OCI-LY7 (cell line): ENCODE measurements around the gene EDEM3. TPM values are rescaled to one million over a fixed set of nuclear protein-coding genes. Genes with fewer than 3 reads are reported as not detected.

ENCODE experiments used
- Bru-seq: library from RNA; stranded (reverse); fragments of 400-500 nt; gene quantifications from one replicate; lab custom pipeline; 2021; lab: Mats Ljungman, UMichigan
- BruChase-seq, 2 experiments: library from RNA; stranded (reverse); fragments of 400-500 nt; gene quantifications; one replicate each; lab custom pipeline; 2021; lab: Mats Ljungman, UMichigan
- BruUV-seq: library from RNA; stranded (reverse); fragments of 400-500 nt; replicated peaks from 2 replicates; lab custom pipeline; 2021; lab: Mats Ljungman, UMichigan
- CTCF ChIA-PET: fragments of 300-600 bp; sonication (Branson Sonifier 250); formaldehyde crosslinking; loops from one replicate; lab custom pipeline; 2022; ENCODE audit warnings: antibody characterized with exemption; ENCODE audit not compliant: unreplicated experiment; lab: Charles Lee
- POLR2A ChIA-PET: fragments of 300-600 bp; sonication (Branson Sonifier 250); formaldehyde crosslinking; loops from one replicate; lab custom pipeline; 2022; ENCODE audit warnings: antibody characterized with exemption; lab: Charles Lee
- DNase-seq: peaks from one replicate; pipeline ENCODE4 v3.0.0-alpha.2; 2015; ENCODE audit warnings: low spot score
- H2AFZ ChIP-seq: fragments of 200-600 bp; sonication (generic), shearing (Covaris generic); 2 replicates; pipeline ENCODE4 v1.6.1; 2014; ENCODE audit warnings: mild to moderate bottlenecking, antibody characterized with exemption, low read length, moderate library complexity
- H3K27ac ChIP-seq: fragments of 200-600 bp; sonication (generic); 2 replicates; pipeline ENCODE4 v1.5.1; 2014; ENCODE audit warnings: mixed run types, low read depth, mild to moderate bottlenecking, moderate library complexity, low read length, inconsistent platforms; ENCODE audit not compliant: poor library complexity, severe bottlenecking
- H3K36me3 ChIP-seq: fragments of 200-600 bp; sonication (generic); 2 replicates; pipeline ENCODE4 v1.6.1; 2014; ENCODE audit warnings: mild to moderate bottlenecking, antibody characterized with exemption, low read length, moderate library complexity, mixed read lengths; ENCODE audit not compliant: insufficient read depth
- H3K4me1 ChIP-seq: fragments of 200-600 bp; sonication (generic); 2 replicates; pipeline ENCODE4 v1.5.1; 2014; ENCODE audit warnings: mild to moderate bottlenecking, low read length; ENCODE audit not compliant: insufficient read depth, poor library complexity, severe bottlenecking
- H3K4me2 ChIP-seq: fragments of 200-600 bp; sonication (generic); 2 replicates; pipeline ENCODE4 v1.6.1; 2014; ENCODE audit warnings: mild to moderate bottlenecking, low read length
- H3K4me3 ChIP-seq: fragments of 200-600 bp; sonication (generic); 2 replicates; pipeline ENCODE4 v1.5.1; 2014; ENCODE audit warnings: mild to moderate bottlenecking, low read depth, low read length; ENCODE audit not compliant: poor library complexity, severe bottlenecking
- H3K79me2 ChIP-seq: fragments of 200-600 bp; sonication (generic); 2 replicates; pipeline ENCODE4 v1.6.1; 2016; ENCODE audit warnings: low read depth, mild to moderate bottlenecking, low read length, moderate library complexity, mixed read lengths; ENCODE audit not compliant: insufficient read depth
- H3K9me2 ChIP-seq: fragments of 200-600 bp; sonication (generic); 2 replicates; pipeline ENCODE4 v1.6.1; 2016; ENCODE audit warnings: mild to moderate bottlenecking, low read length, mixed read lengths; ENCODE audit not compliant: insufficient read depth
- H3K9me3 ChIP-seq: fragments of 200-600 bp; sonication (generic); 2 replicates; pipeline ENCODE4 v1.6.1; 2014; ENCODE audit warnings: mild to moderate bottlenecking, mixed run types, low read length, mixed read lengths
- H4K20me1 ChIP-seq: fragments of 200-600 bp; sonication (generic); 2 replicates; pipeline ENCODE4 v1.6.1; 2014; ENCODE audit warnings: mild to moderate bottlenecking, antibody characterized with exemption, low read length, moderate library complexity, mixed read lengths; ENCODE audit not compliant: insufficient read depth
- CTCF ChIP-seq: fragments of 200-600 bp; sonication (generic); conservative IDR thresholded peaks from 2 replicates; pipeline ENCODE4 v1.5.1; 2014; ENCODE audit warnings: mild to moderate bottlenecking, antibody characterized with exemption, low read length, moderate library complexity, mixed read lengths
- EZH2phosphoT487 ChIP-seq: fragments of 200-600 bp; sonication (generic); IDR thresholded peaks from 2 replicates; pipeline ENCODE4 v1.6.1; 2018; ENCODE audit warnings: low read depth, borderline replicate concordance, mild to moderate bottlenecking, mixed run types, antibody characterized with exemption, low read length, moderate library complexity, mixed read lengths
- intact Hi-C: fragments of 100-400 bp; cut with micrococcal nuclease; formaldehyde crosslinking; loops from one replicate; pipeline ENCODE4 v1.10.0; 2022; ENCODE audit not compliant: unreplicated experiment
- long read RNA-seq: library from polyadenylated mRNA; stranded (forward); transcript quantifications from one replicate; pipeline ENCODE4 v2.0.0, GENCODE V29; 2022
- total RNA-seq, 2 experiments: library from RNA; depleted of rRNA in 1 of 2; stranded (reverse); fragments of >200 nt in 1 of 2; shearing (Covaris generic) in 1 of 2; gene quantifications; 2 replicates each; pipeline ENCODE4 v1.2.3, GENCODE V29; 2014 to 2022

EDEM3 gene
- 15.7 and 19.5 TPM in 2 replicates for total RNA-seq (2014; rRNA removed; shearing (Covaris generic))
- 27.4 and 27.7 TPM in 2 replicates for total RNA-seq (2022)
- Bru-seq, nascent RNA: percentile 79 among the genes with signal in this experiment
- BruChase-seq, experiment 1, labeled RNA remaining after a 6-hour chase: percentile 61 among the genes with signal in this experiment
- BruChase-seq, experiment 2, labeled RNA remaining after a 2-hour chase: percentile 84 among the genes with signal in this experiment
- long read RNA-seq, full-length matches to known transcripts: 28 of 52 reads
- long read RNA-seq, partial matches to known transcripts: 10 of 52 reads
- long read RNA-seq, other reads (novel, unspliced or antisense): 14 of 52 reads

DNA sequence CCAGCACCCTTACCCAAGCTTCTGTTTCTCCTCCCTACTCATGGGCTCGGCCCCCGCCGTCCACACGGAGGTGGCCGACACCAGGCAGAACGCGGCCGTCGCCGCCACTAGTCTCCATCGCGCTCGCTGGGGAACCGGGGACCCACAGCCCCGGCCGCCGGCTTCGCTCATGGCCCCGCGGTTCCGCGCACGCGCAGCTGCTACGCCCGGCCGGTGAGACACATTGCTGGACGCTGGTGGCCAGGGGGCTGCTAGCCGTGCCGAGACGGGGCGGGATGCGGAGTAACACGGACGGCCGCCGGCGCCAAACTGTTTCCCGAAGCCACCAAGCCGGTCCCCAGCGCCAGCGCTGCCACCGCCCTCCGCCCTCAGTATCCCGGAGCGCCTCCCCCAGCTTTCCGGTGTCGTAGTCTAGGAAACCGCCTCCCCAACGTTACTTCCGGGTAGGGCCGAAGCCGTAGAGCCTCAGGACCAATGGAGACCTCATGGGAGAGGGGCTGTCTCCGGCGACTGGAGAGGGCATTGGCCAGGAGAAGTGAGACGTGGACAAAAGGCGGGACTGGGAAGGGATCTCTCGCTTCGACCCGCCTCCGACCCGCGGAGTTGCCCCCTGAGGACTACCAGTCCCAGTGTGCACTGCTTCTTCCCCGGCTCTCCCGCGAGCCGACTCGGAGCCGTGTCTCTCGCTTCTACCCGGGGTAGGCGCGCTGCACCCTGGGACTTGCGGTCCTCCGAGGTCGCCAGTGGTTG, at the start of gene EDEM3:
Gene EDEM3 (minus strand): TSS at position 383 of the 750 bp plus-strand sequence. CDS start 212 bp downstream, at position 171.
- no TSS peak for BruUV-seq
- DNase-seq: peak; percentile 98
- TF ChIP-seq EZH2phosphoT487 (no peak), CTCF (no peak)

GRCh38 chr1:184804220-184804619, 49.6 kb upstream of the EDEM3 start:
- Histone ChIP-seq H3K9me2 (no peaks in the 10 kb centered on the region), H3K4me1 (no peaks in the 10 kb centered on the region), H3K9me3 (no peaks in the 10 kb centered on the region), H3K79me2 (no peaks in the 10 kb centered on the region), H3K36me3 (no peaks in the 10 kb centered on the region), H4K20me1 (no peaks in the 10 kb centered on the region), H3K27ac (no peak overlapping the region), H3K4me2 (no peak overlapping the region), H2AFZ (no peak overlapping the region), H3K4me3 (no peak overlapping the region)
- CTCF ChIA-PET: no interaction called here
- no peak for DNase-seq
- no peak for TF ChIP-seq CTCF
- POLR2A ChIA-PET: no interaction called here
- intact Hi-C loops: loop anchor here (10.0 kb wide), 2 partner anchors 881 to 1411 kb away; no protein-coding TSS in a partner anchor
- BruUV-seq: no TSS peak

More for the DNA sequence above, at the start of gene EDEM3:
- Histone ChIP-seq H3K79me2 (peaks cover 17% of the 10 kb centered on the region; the same call in 1 of the 2 replicates), H3K4me2 (peak within 1 kb of the TSS; percentile 91), H3K27ac (peak within 1 kb of the TSS; percentile 43), H3K9me2 (no peaks in the 10 kb centered on the region), H3K4me1 (peaks cover 23% of the 10 kb centered on the region), H3K4me3 (peak within 1 kb of the TSS; percentile 81), H3K36me3 (no peaks in the 10 kb centered on the region), H4K20me1 (no peaks in the 10 kb centered on the region), H3K9me3 (no peaks in the 10 kb centered on the region), H2AFZ (peak within 1 kb of the TSS; percentile 100)
- POLR2A ChIA-PET: interaction anchor here (1.0 to 4.2 kb wide), 4 partner anchors 19 to 403 kb away, joined by 3 to 17 read pairs (median 4); partner anchors contain the start of gene SWT1
- intact Hi-C loops: loop anchor here (5.0 kb wide), 3 partner anchors 293 to 563 kb away; partner anchors contain the start of genes IVNS1ABP, RNF2, SWT1 and TRMT1L
- CTCF ChIA-PET: no interaction called here
